Activated CD4-positive, alpha-beta T cell treated with anti-CD3 and anti-CD28 coated beads, Interleukin-2, amount 50 U/mL, for 16 hours (primary cell): ENCODE results near the gene ANKUB1.

Source experiments
- DNase-seq: peaks from one replicate; pipeline ENCODE4 v3.0.0-alpha.2; 2020

Gene ANKUB1

GRCh38 chr3:149808209-149808829 is 16.0 kb upstream of the ANKUB1 start:
- DNase-seq, result peak; percentile 51

- DNase-seq, result no peak
These were observed 13.9 kb upstream of the ANKUB1 start for GRCh38 chr3:149806171-149806778.

GRCh38 chr3:149801639-149802038 is 9.3 kb upstream of the ANKUB1 start:
- no peak for DNase-seq

GRCh38 chr3:149801195-149801594 is 8.8 kb upstream of the ANKUB1 start:
- DNase-seq, result no peak

- no peak for DNase-seq
These were observed 8.3 kb upstream of the ANKUB1 start for GRCh38 chr3:149800693-149801092.

GRCh38 chr3:149796026-149796425 is 3.7 kb upstream of the ANKUB1 start:
- no peak for DNase-seq

GRCh38 chr3:149790698-149791097 is 1.7 kb downstream of the ANKUB1 start:
- DNase-seq, result no peak

GRCh38 chr3:149790268-149790667 is 2.1 kb downstream of the ANKUB1 start:
- no peak for DNase-seq

GRCh38 chr3:149784064-149784704 is 8.2 kb downstream of the ANKUB1 start:
- no peak for DNase-seq

GRCh38 chr3:149783576-149783975 is 8.8 kb downstream of the ANKUB1 start:
- no peak for DNase-seq

GRCh38 chr3:149781741-149782140 is 10.6 kb downstream of the ANKUB1 start:
- DNase-seq, result no peak

- DNase-seq, result no peak
These were observed 11.1 kb downstream of the ANKUB1 start for GRCh38 chr3:149781211-149781610.

- DNase-seq, result no peak
These were observed 14.7 kb downstream of the ANKUB1 start for GRCh38 chr3:149777414-149778214.

- no peak for DNase-seq
These were observed 16.2 kb downstream of the ANKUB1 start for GRCh38 chr3:149776170-149776569.

GRCh38 chr3:149772861-149773260 is 19.5 kb downstream of the ANKUB1 start:
- no peak for DNase-seq

- DNase-seq, result peak; percentile 53
These were observed 20.6 kb downstream of the ANKUB1 start for GRCh38 chr3:149771652-149772271.

GRCh38 chr3:149770246-149770645 is 22.1 kb downstream of the ANKUB1 start:
- no peak for DNase-seq

- no peak for DNase-seq
These were observed 23.6 kb downstream of the ANKUB1 start for GRCh38 chr3:149768704-149769103.

GRCh38 chr3:149767720-149768119 is 24.6 kb downstream of the ANKUB1 start:
- DNase-seq, result no peak

- peak; percentile 6 for DNase-seq
These were observed 26.5 kb downstream of the ANKUB1 start for GRCh38 chr3:149765762-149766334.

- no peak for DNase-seq
These were observed 28.1 kb downstream of the ANKUB1 start for GRCh38 chr3:149764302-149764701.

- DNase-seq, result no peak
These were observed 28.7 kb downstream of the ANKUB1 start for GRCh38 chr3:149763565-149764195.
